ENCODE results near the gene ZBTB17. TPM values are rescaled to one million over a fixed set of nuclear protein-coding genes. Genes with fewer than 3 reads are reported as not detected.

The ZBTB17 gene
- total and polyA plus RNA-seq, 2 of the 8 experiments (the other 6 are each of a cell fraction or from before 2014, with no cell fraction given) = 24.7 to 36.2 TPM

GRCh38 chr1:16020325-16020724, 44.4 kb upstream of the ZBTB17 start:
- Histone ChIP-seq H2AFZ (ENCODE audit: low read length) (no peak overlapping the region), H4K20me1 (replicated peaks in 1 of 2; ENCODE audit: control insufficient read depth in 1 of 2, insufficient read depth in 2 of 2, low read length in 2 of 2) (no peaks in the 10 kb centered on the region), H3K27me3 (replicated peaks in 1 of 4; ENCODE audit: control insufficient read depth in 3 of 4, extremely low read depth in 1 of 4, insufficient read depth in 3 of 4, low read length in 3 of 4) (peaks cover 0 to 7% (median 2%) of the 10 kb centered on the region in 4 experiments; a peak in 3 of 7 replicates), H3K36me3 (ENCODE audit: control insufficient read depth in 2 of 4, insufficient read depth in 4 of 4, low read length in 3 of 4) (no peaks in the 10 kb centered on the region), H3K23ac (ENCODE audit: insufficient read length) (no peak overlapping the region), H2BK15ac (ENCODE audit: low read length) (no peak overlapping the region), H2BK20ac (ENCODE audit: low read length) (no peak overlapping the region), H3K4ac (replicated peaks; ENCODE audit: insufficient read length, low read depth, low read length) (no peak overlapping the region), H4K8ac (ENCODE audit: extremely low read depth, insufficient read depth, low read length) (no peak overlapping the region), H4K5ac (ENCODE audit: insufficient read length, low read depth, low read length) (no peak overlapping the region), H3K4me3 (ENCODE audit: extremely low read depth in 1 of 4, insufficient read depth in 2 of 4, low read depth in 3 of 4, low read length in 4 of 4) (no peak overlapping the region), H2BK120ac (replicated peaks; ENCODE audit: low read depth, low read length) (no peak overlapping the region), H3K27ac (ENCODE audit: low read depth, low read length) (no peak overlapping the region), H3K79me1 (ENCODE audit: low read depth, low read length) (no peaks in the 10 kb centered on the region), H3K23me2 (ENCODE audit: low read depth, low read length) (no peaks in the 10 kb centered on the region), H2BK12ac (ENCODE audit: low read depth, low read length) (no peak overlapping the region), H3K9me3 (ENCODE audit: insufficient read depth in 2 of 2, low read depth in 1 of 2, low read length in 1 of 2) (no peaks in the 10 kb centered on the region), H3K4me1 (replicated peaks in 1 of 4; ENCODE audit: control insufficient read depth in 3 of 4, insufficient read depth in 4 of 4, low read length in 3 of 4) (peaks cover 0 to 19% (median 8%) of the 10 kb centered on the region in 4 experiments; a peak in 5 of 7 replicates), H3K9ac (replicated peaks in 1 of 4; ENCODE audit: extremely low read depth in 1 of 4, low read depth in 3 of 4, low read length in 3 of 4) (no peak overlapping the region), H4K91ac (replicated peaks; ENCODE audit: insufficient read length, low read length) (no peak overlapping the region), H2AK5ac (ENCODE audit: low read depth, low read length) (no peak overlapping the region), H2BK5ac (ENCODE audit: low read depth, low read length) (no peak overlapping the region), H3K4me2 (ENCODE audit: insufficient read depth in 1 of 2, low read depth in 2 of 2, low read length in 2 of 2) (no peak overlapping the region), H3K79me2 (ENCODE audit: control insufficient read depth in 1 of 2, insufficient read depth in 2 of 2, low read length in 2 of 2) (no peaks in the 10 kb centered on the region), H3K56ac (replicated peaks; ENCODE audit: insufficient read length, low read depth, low read length) (no peak overlapping the region), H3K18ac (ENCODE audit: extremely low read depth, low read length) (no peak overlapping the region), H3K14ac (ENCODE audit: insufficient read length) (no peak overlapping the region)
- ChIA-PET CTCF (ENCODE audit: partially characterized antibody) (interaction anchor here (1.3 to 6.7 kb wide), 4 partner anchors 11 to 601 kb away, joined by 3 to 74 read pairs (median 27); no protein-coding TSS in a partner anchor), POLR2A (ENCODE audit: partially characterized antibody) (no interaction called here)
- DNase-seq (ENCODE audit: low read depth in 1 of 2, low spot score in 2 of 2) (no peak), FAIRE-seq (no peak)
- WGBS, 2 experiments (ENCODE audit: extremely low coverage in 1 of 2, insufficient coverage in 1 of 2, insufficient read length in 1 of 2, insufficient replicate concordance in 2 of 2, low coverage in 1 of 2, low lambda C conversion rate in 2 of 2, missing lambda C conversion rate in 1 of 2) = 88% methylated on average over 6 of the region's 6 CpGs; no CpG with 5 or more reads in 1 of the 2 experiments
- TF ChIP-seq JUND (IDR thresholded peaks at IDR 0.05; ENCODE audit: low read length) (no peak), SIRT6 (IDR thresholded peaks at IDR 0.05; ENCODE audit: low read length) (no peak)

Measured in H1 (cell line).